Natural killer cell (primary cell): ENCODE measurements around the gene RIPOR2. TPM values are rescaled to one million over a fixed set of nuclear protein-coding genes. Genes with fewer than 3 reads are reported as not detected.

Experiments
- ATAC-seq, 3 donors: fragments of 150-1000 bp in 2 of 3; fragments of 200-7000 bp in 1 of 3; cut with Tn5 transposase; 1 replicate in 1 of 3; 2 replicates in 2 of 3; pipeline ENCODE4 v1.10.0; 2021; ENCODE audit warnings: mild to moderate bottlenecking in 2 of 3, moderate library complexity in 2 of 3
- DNase-seq, 2 donors: peaks; one replicate each; pipeline versions ENCODE4 v3.0.0 to v3.0.0-alpha.2; 2013 to 2021; ENCODE audit warnings: mixed read lengths in 1 of 2
- H3K27ac ChIP-seq: one replicate; pipeline ENCODE4 v1.5.1; 2013; ENCODE audit warnings: mild to moderate bottlenecking, low read length
- H3K27me3 ChIP-seq: one replicate; pipeline ENCODE4 v1.6.1; 2013; ENCODE audit warnings: low read length; ENCODE audit not compliant: control insufficient read depth, insufficient read depth
- H3K36me3 ChIP-seq: one replicate; pipeline ENCODE4 v1.6.1; 2013; ENCODE audit warnings: low read length; ENCODE audit not compliant: control insufficient read depth, insufficient read depth
- H3K4me1 ChIP-seq: one replicate; pipeline ENCODE4 v1.6.1; 2013; ENCODE audit warnings: low read length; ENCODE audit not compliant: control insufficient read depth, insufficient read depth
- H3K4me3 ChIP-seq: one replicate; pipeline ENCODE4 v1.5.1; 2013; ENCODE audit warnings: low read length
- H3K9me3 ChIP-seq: one replicate; pipeline ENCODE4 v1.6.1; 2013; ENCODE audit warnings: low read length; ENCODE audit not compliant: control insufficient read depth, insufficient read depth
- H3K27ac Mint-ChIP-seq, 2 donors: one replicate each; pipeline ENCODE4 v1.8.0; 2022; ENCODE audit warnings: mild to moderate bottlenecking in 2 of 2, mixed read lengths in 2 of 2, moderate library complexity in 1 of 2
- H3K27me3 Mint-ChIP-seq, 2 donors: one replicate each; pipeline ENCODE4 v1.8.0; 2022; ENCODE audit warnings: low read depth in 2 of 2, mixed read lengths in 2 of 2
- H3K36me3 Mint-ChIP-seq: one replicate; pipeline ENCODE4 v1.8.0; 2022; ENCODE audit warnings: mixed read lengths
- H3K4me1 Mint-ChIP-seq, 2 donors: one replicate each; pipeline ENCODE4 v1.8.0; 2022; ENCODE audit warnings: mixed read lengths in 2 of 2
- H3K4me3 Mint-ChIP-seq: one replicate; pipeline ENCODE4 v1.8.0; 2022; ENCODE audit warnings: mild to moderate bottlenecking, moderate library complexity, mixed read lengths
- H3K9me3 Mint-ChIP-seq, 2 donors: one replicate each; pipeline ENCODE4 v1.8.0; 2022; ENCODE audit warnings: mixed read lengths in 2 of 2
- WGBS: methylation state at CpG from one replicate; pipeline ENCODE4 v1.1.7; 2013; ENCODE audit warnings: missing lambda C conversion rate; ENCODE audit not compliant: insufficient coverage; 5-methylcytosine and 5-hydroxymethylcytosine counted together
- intact Hi-C: fragments of 100-400 bp; cut with micrococcal nuclease; formaldehyde crosslinking; loops from one replicate; pipeline ENCODE4 v1.14.2; 2022
- total RNA-seq, 4 donors: library from RNA; stranded (reverse); fragments of 120-200 nt in 1 of 4; gene quantifications; one replicate each; pipeline versions ENCODE4 v1.2.3 to v1.2.4, GENCODE V29; 2013 to 2022
- TF ChIP-seq, protein P1 (sequence below): fragments of 200-600 bp; IDR thresholded peaks from one replicate; pipeline ENCODE4 v1.8.0; 2022; ENCODE audit warnings: antibody characterized with exemption

RIPOR2 gene
- total RNA-seq, 3 donors from 2014 or later (not counting 1 experiment from before 2014, with no cell fraction given), result 234 to 312 (median 299) TPM

DNA sequence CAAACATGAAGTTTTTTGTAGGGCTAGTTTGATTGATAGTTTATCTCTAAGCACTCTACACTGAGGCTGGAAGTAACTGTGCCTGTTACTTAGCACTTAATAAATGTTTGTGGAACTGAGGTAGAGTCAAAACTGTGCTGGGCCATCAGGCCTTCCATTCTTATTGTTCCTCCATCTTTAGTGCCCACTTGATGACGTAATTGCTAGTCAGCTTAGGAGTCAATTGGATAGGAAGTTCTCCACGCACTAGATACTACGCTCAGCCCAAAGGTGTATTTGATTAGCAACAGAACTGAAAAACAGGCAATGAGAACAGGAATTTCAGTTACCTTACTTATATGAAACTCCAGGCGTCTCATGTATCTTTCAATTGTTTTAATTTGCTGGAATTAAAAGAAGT, 67.0 kb downstream of the RIPOR2 start:
- Histone ChIP-seq H3K27me3 (no peaks in the 10 kb centered on the region), H3K27ac (no peak overlapping the region), H3K9me3 (no peaks in the 10 kb centered on the region), H3K4me1 (no peaks in the 10 kb centered on the region), H3K4me3 (no peak overlapping the region), H3K36me3 (peaks cover 96% of the 10 kb centered on the region)
- H3K9me3 Mint-ChIP-seq, result no peaks in the 10 kb centered on the region
- H3K4me3 Mint-ChIP-seq, result no peak overlapping the region
- DNase-seq, result no peak
- no peak for ATAC-seq
- no peaks in the 10 kb centered on the region for H3K27me3 Mint-ChIP-seq
- peaks cover 19% of the 10 kb centered on the region for H3K36me3 Mint-ChIP-seq
- H3K27ac Mint-ChIP-seq, result peak overlapping the region; percentile 78 to 95
- 100% methylated on average over 3 of the region's 4 CpGs for WGBS
- TF ChIP-seq, protein P1, sequence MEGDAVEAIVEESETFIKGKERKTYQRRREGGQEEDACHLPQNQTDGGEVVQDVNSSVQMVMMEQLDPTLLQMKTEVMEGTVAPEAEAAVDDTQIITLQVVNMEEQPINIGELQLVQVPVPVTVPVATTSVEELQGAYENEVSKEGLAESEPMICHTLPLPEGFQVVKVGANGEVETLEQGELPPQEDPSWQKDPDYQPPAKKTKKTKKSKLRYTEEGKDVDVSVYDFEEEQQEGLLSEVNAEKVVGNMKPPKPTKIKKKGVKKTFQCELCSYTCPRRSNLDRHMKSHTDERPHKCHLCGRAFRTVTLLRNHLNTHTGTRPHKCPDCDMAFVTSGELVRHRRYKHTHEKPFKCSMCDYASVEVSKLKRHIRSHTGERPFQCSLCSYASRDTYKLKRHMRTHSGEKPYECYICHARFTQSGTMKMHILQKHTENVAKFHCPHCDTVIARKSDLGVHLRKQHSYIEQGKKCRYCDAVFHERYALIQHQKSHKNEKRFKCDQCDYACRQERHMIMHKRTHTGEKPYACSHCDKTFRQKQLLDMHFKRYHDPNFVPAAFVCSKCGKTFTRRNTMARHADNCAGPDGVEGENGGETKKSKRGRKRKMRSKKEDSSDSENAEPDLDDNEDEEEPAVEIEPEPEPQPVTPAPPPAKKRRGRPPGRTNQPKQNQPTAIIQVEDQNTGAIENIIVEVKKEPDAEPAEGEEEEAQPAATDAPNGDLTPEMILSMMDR, result no peak
- peaks cover 29 to 30% of the 10 kb centered on the region in 2 donors for H3K4me1 Mint-ChIP-seq
- intact Hi-C loops, result no loop called here

DNA sequence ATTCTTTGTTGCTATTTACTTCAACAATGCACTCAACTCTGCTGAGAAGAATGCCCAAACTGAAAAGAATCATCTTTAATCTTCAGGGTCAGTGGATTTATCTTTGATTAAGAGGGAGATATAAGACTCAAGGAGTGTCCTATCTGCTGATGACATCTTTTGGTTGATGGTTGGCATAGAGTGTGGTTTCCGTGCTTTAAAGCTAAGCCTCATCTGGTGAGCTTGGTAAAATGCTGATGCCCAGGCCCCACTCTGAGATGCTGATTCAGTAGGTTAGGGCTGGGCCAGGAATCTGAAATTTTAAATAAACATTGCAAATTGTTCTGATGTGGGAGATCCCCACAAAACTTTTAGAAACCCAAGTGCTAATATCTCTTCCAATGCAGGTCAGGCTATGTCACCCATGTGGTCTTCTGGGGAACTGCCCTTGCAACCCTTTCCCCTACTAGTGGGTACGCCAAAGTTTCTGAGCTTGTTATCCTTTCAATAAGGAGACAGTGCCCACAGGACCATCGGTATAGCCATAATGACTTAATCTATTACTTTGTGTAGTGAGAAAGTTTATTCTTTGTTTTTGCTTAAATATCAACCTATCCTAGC, 68.6 kb downstream of the RIPOR2 start:
- H3K27me3 Mint-ChIP-seq, result no peaks in the 10 kb centered on the region
- peak in 2 of 3 donors; percentile 45 to 62 for ATAC-seq
- no peaks in the 10 kb centered on the region for H3K9me3 ChIP-seq
- peaks cover 13% of the 10 kb centered on the region for H3K36me3 Mint-ChIP-seq
- WGBS, result 94% methylated on average over 2 of the region's 3 CpGs
- H3K4me3 Mint-ChIP-seq, result no peak overlapping the region
- DNase-seq, result peak in 1 of 2 donors; percentile 28
- H3K27ac ChIP-seq, result no peak overlapping the region
- H3K36me3 ChIP-seq, result peaks cover 94% of the 10 kb centered on the region
- peaks cover 10% of the 10 kb centered on the region for H3K4me1 ChIP-seq
- no peaks in the 10 kb centered on the region for H3K9me3 Mint-ChIP-seq
- no peak overlapping the region for H3K4me3 ChIP-seq
- intact Hi-C loops, result no loop called here
- H3K27me3 ChIP-seq, result no peaks in the 10 kb centered on the region
- peak overlapping the region; percentile 78 to 95 for H3K27ac Mint-ChIP-seq
- H3K4me1 Mint-ChIP-seq, result peaks cover 27 to 29% of the 10 kb centered on the region in 2 donors
- TF ChIP-seq, protein P1, result no peak

DNA sequence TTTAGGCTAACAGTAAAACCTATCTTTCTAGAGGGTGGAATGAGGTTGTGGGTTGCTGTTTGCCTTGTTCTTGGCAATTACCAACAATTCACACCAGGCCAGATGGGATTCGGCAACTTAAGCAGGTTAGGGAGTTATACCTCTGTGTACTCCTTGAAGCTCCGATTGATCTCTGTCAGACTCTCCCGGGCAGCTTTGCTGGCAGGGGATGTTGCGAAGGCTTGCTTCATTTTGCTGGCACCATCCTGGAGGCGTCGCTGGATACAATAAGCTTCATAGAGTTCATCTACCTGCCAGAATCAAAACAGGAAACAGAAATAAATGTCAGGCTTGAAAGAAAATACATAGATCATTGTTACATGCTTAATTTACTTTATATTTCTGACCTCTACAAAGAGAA, 70.6 kb downstream of the RIPOR2 start:
- Mint-ChIP-seq H3K27me3 (no peaks in the 10 kb centered on the region), H3K4me1 (peaks cover 44 to 47% of the 10 kb centered on the region in 2 donors), H3K27ac (peak overlapping the region; percentile 68 to 95), H3K4me3 (no peak overlapping the region), H3K9me3 (no peaks in the 10 kb centered on the region), H3K36me3 (peaks cover 31% of the 10 kb centered on the region)
- H3K27ac ChIP-seq, result no peak overlapping the region
- H3K4me3 ChIP-seq, result no peak overlapping the region
- peak in 1 of 2 donors; percentile 35 for DNase-seq
- H3K27me3 ChIP-seq, result no peaks in the 10 kb centered on the region
- H3K36me3 ChIP-seq, result peaks cover 97% of the 10 kb centered on the region
- peaks cover 21% of the 10 kb centered on the region for H3K4me1 ChIP-seq
- no peaks in the 10 kb centered on the region for H3K9me3 ChIP-seq
- 94% methylated on average over 6 of the region's 6 CpGs for WGBS
- ATAC-seq, result no peak
- intact Hi-C loops, result no loop called here
- TF ChIP-seq, protein P1, result no peak

DNA sequence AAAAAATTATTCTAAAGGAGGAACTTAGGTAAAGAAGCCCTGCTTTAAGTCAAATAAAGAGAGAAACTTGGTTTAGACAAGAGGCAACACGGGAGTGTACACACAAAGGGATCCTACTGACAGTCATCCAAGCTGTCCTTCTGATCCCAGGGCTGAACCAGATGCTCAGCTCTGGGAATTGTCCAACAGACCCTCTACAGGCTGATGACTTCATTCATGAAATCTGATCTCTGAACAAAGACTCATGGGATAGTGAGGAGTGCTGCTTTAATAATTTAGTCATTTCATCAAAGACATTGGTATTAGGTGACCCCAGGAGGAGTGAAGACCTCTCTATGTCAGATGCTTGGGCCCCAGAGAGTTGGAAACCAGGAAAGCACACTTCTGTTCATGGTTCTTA, 71.4 kb downstream of the RIPOR2 start:
- Mint-ChIP-seq H3K36me3 (peaks cover 39% of the 10 kb centered on the region), H3K27me3 (no peaks in the 10 kb centered on the region), H3K9me3 (no peaks in the 10 kb centered on the region), H3K27ac (peak overlapping the region; percentile 68 to 95), H3K4me1 (peaks cover 52 to 55% of the 10 kb centered on the region in 2 donors), H3K4me3 (no peak overlapping the region)
- 100% methylated on average over 1 of the region's 1 CpG for WGBS
- Histone ChIP-seq H3K9me3 (no peaks in the 10 kb centered on the region), H3K4me3 (no peak overlapping the region), H3K27ac (no peak overlapping the region), H3K27me3 (no peaks in the 10 kb centered on the region), H3K4me1 (peaks cover 27% of the 10 kb centered on the region), H3K36me3 (peaks cover 97% of the 10 kb centered on the region)
- intact Hi-C loops, result no loop called here
- TF ChIP-seq, protein P1, result no peak
- DNase-seq (no peak), ATAC-seq (no peak)
